GM21619 (cell line): Measurements from ENCODE around the gene ASTN2.

ENCODE experiments used
- ATAC-seq: cut with Tn5 transposase; IDR thresholded peaks from one replicate; pipeline ENCODE4 v1.9.1; 2021; ENCODE audit not compliant: unreplicated experiment

ASTN2 gene

GRCh38 chr9:116774421-116775180 lies 640.3 kb downstream of the ASTN2 start:
- no peak for ATAC-seq

GRCh38 chr9:116767219-116767618 lies 647.6 kb downstream of the ASTN2 start:
- ATAC-seq = no peak

GRCh38 chr9:116765011-116765410 lies 649.8 kb downstream of the ASTN2 start:
- no peak for ATAC-seq

GRCh38 chr9:116763770-116764169 lies 651.1 kb downstream of the ASTN2 start:
- ATAC-seq = no peak

GRCh38 chr9:116760636-116761035 lies 654.2 kb downstream of the ASTN2 start:
- no peak for ATAC-seq

- no peak for ATAC-seq
Observed at GRCh38 chr9:116757030-116757429, 657.8 kb downstream of the ASTN2 start.

GRCh38 chr9:116753389-116753788 lies 661.5 kb downstream of the ASTN2 start:
- no peak for ATAC-seq

- no peak for ATAC-seq
Observed at GRCh38 chr9:116750510-116750909, 664.3 kb downstream of the ASTN2 start.

GRCh38 chr9:116749772-116750171 lies 665.1 kb downstream of the ASTN2 start:
- ATAC-seq = no peak

GRCh38 chr9:116749176-116749575 lies 665.7 kb downstream of the ASTN2 start:
- ATAC-seq = no peak

GRCh38 chr9:116741742-116742141 lies 673.1 kb downstream of the ASTN2 start:
- ATAC-seq = no peak

GRCh38 chr9:116741086-116741740 lies 673.6 kb downstream of the ASTN2 start:
- no peak for ATAC-seq

GRCh38 chr9:116737152-116737546 lies 677.7 kb downstream of the ASTN2 start:
- ATAC-seq = peak; percentile 74

GRCh38 chr9:116736399-116737151 lies 678.3 kb downstream of the ASTN2 start:
- ATAC-seq = no peak

GRCh38 chr9:116733010-116733641 lies 681.7 kb downstream of the ASTN2 start:
- no peak for ATAC-seq

- no peak for ATAC-seq
Observed at GRCh38 chr9:116726602-116727001, 688.3 kb downstream of the ASTN2 start.

- no peak for ATAC-seq
Observed at GRCh38 chr9:116724123-116724522, 690.7 kb downstream of the ASTN2 start.

- no peak for ATAC-seq
Observed at GRCh38 chr9:116721944-116722343, 692.9 kb downstream of the ASTN2 start.

GRCh38 chr9:116721411-116721810 lies 693.4 kb downstream of the ASTN2 start:
- ATAC-seq = no peak

GRCh38 chr9:116720111-116720510 lies 694.7 kb downstream of the ASTN2 start:
- ATAC-seq = no peak

- no peak for ATAC-seq
Observed at GRCh38 chr9:116718111-116718510, 696.7 kb downstream of the ASTN2 start.
